Gastrocnemius medialis (tissue), 4 donors: ENCODE results near the gene LTN1.

Experiments
- POLR2A ChIP-seq, 2 donors: fragments of 450-650 bp; IDR thresholded peaks; one replicate each; pipeline ENCODE4 v1.6.1; 2017; ENCODE audit warnings: antibody characterized with exemption in 2 of 2, mild to moderate bottlenecking in 2 of 2, moderate library complexity in 2 of 2
- TF ChIP-seq, protein P1 (sequence below), 5 experiments: fragments of 450-650 bp in 3 of 5; fragments of 200-600 bp in 2 of 5; sonication (generic) in 2 of 5; IDR thresholded peaks in 4 of 5; conservative IDR thresholded peaks in 1 of 5; 1 replicate in 4 of 5; 2 replicates in 1 of 5; pipeline ENCODE4 v1.5.1; 2016 to 2019; ENCODE audit warnings: antibody characterized with exemption in 5 of 5, mild to moderate bottlenecking in 3 of 5, moderate library complexity in 3 of 5

GRCh38 chr21:28961927-28962326 is 30.8 kb downstream of the LTN1 start:
- TF ChIP-seq, protein P1, sequence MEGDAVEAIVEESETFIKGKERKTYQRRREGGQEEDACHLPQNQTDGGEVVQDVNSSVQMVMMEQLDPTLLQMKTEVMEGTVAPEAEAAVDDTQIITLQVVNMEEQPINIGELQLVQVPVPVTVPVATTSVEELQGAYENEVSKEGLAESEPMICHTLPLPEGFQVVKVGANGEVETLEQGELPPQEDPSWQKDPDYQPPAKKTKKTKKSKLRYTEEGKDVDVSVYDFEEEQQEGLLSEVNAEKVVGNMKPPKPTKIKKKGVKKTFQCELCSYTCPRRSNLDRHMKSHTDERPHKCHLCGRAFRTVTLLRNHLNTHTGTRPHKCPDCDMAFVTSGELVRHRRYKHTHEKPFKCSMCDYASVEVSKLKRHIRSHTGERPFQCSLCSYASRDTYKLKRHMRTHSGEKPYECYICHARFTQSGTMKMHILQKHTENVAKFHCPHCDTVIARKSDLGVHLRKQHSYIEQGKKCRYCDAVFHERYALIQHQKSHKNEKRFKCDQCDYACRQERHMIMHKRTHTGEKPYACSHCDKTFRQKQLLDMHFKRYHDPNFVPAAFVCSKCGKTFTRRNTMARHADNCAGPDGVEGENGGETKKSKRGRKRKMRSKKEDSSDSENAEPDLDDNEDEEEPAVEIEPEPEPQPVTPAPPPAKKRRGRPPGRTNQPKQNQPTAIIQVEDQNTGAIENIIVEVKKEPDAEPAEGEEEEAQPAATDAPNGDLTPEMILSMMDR (IDR thresholded peaks at IDR 0.05 in 4 of 5, conservative IDR thresholded peaks at IDR 0.05 in 1 of 5): no peak
- TF ChIP-seq POLR2A (IDR thresholded peaks at IDR 0.05): no peak
